ENCODE data around the gene FNDC11.

Gene FNDC11

GRCh38 chr20:63561624-63562396, 7.9 kb downstream of the FNDC11 start:
- Histone ChIP-seq H3K9me3 (ENCODE audit: insufficient read depth, low read length) (peaks cover 3% of the 10 kb centered on the region; the same call in 1 of the 2 replicates), H3K4me3 (ENCODE audit: insufficient read length, low read depth) (no peak overlapping the region), H3K27me3 (ENCODE audit: insufficient read depth, insufficient read length) (no peaks in the 10 kb centered on the region), H3K36me3 (ENCODE audit: insufficient read depth, insufficient read length, low read length) (peaks cover 80% of the 10 kb centered on the region), H3K4me1 (ENCODE audit: insufficient read depth, insufficient read length) (peaks cover 5% of the 10 kb centered on the region), H3K9ac (ENCODE audit: insufficient read length, low read depth) (no peak overlapping the region)
- DNase-seq (ENCODE audit: low read depth, low spot score) = no peak
- TF ChIP-seq YY1 (IDR thresholded peaks at IDR 0.05; ENCODE audit: insufficient read depth, insufficient read length) = no peak
- no peak for TF ChIP-seq ZNF274 (IDR thresholded peaks at IDR 0.05; ENCODE audit: low read depth, low read length)
- no peak for TF ChIP-seq SUZ12 (IDR thresholded peaks at IDR 0.05; ENCODE audit: extremely low read depth, insufficient read depth, insufficient read length)

- Histone ChIP-seq H3K36me3 (ENCODE audit: insufficient read depth, insufficient read length, low read length) (peaks cover 88% of the 10 kb centered on the region), H3K4me3 (ENCODE audit: insufficient read length, low read depth) (no peak overlapping the region), H3K9ac (ENCODE audit: insufficient read length, low read depth) (no peak overlapping the region), H3K27me3 (ENCODE audit: insufficient read depth, insufficient read length) (no peaks in the 10 kb centered on the region), H3K4me1 (ENCODE audit: insufficient read depth, insufficient read length) (no peaks in the 10 kb centered on the region), H3K9me3 (ENCODE audit: insufficient read depth, low read length) (peaks cover 3% of the 10 kb centered on the region; the same call in 1 of the 2 replicates)
- TF ChIP-seq SUZ12 (IDR thresholded peaks at IDR 0.05; ENCODE audit: extremely low read depth, insufficient read depth, insufficient read length) = no peak
- TF ChIP-seq ZNF274 (IDR thresholded peaks at IDR 0.05; ENCODE audit: low read depth, low read length) = no peak
- no peak for TF ChIP-seq YY1 (IDR thresholded peaks at IDR 0.05; ENCODE audit: insufficient read depth, insufficient read length)
- no peak for DNase-seq (ENCODE audit: low read depth, low spot score)
Observed at GRCh38 chr20:63562461-63563224, 8.7 kb downstream of the FNDC11 start.

- Histone ChIP-seq H3K4me1 (ENCODE audit: insufficient read depth, insufficient read length) (no peaks in the 10 kb centered on the region), H3K4me3 (ENCODE audit: insufficient read length, low read depth) (no peak overlapping the region), H3K9ac (ENCODE audit: insufficient read length, low read depth) (no peak overlapping the region), H3K36me3 (ENCODE audit: insufficient read depth, insufficient read length, low read length) (peaks cover 96% of the 10 kb centered on the region), H3K27me3 (ENCODE audit: insufficient read depth, insufficient read length) (no peaks in the 10 kb centered on the region), H3K9me3 (ENCODE audit: insufficient read depth, low read length) (peaks cover 3% of the 10 kb centered on the region; the same call in 1 of the 2 replicates)
- no peak for DNase-seq (ENCODE audit: low read depth, low spot score)
- TF ChIP-seq YY1 (IDR thresholded peaks at IDR 0.05; ENCODE audit: insufficient read depth, insufficient read length) = no peak
- TF ChIP-seq ZNF274 (IDR thresholded peaks at IDR 0.05; ENCODE audit: low read depth, low read length) = no peak
- no peak for TF ChIP-seq SUZ12 (IDR thresholded peaks at IDR 0.05; ENCODE audit: extremely low read depth, insufficient read depth, insufficient read length)
Observed at GRCh38 chr20:63563225-63563935, 9.4 kb downstream of the FNDC11 start.

GRCh38 chr20:63564036-63564810, 10.3 kb downstream of the FNDC11 start:
- TF ChIP-seq SUZ12 (IDR thresholded peaks at IDR 0.05; ENCODE audit: extremely low read depth, insufficient read depth, insufficient read length) = no peak
- no peak for TF ChIP-seq YY1 (IDR thresholded peaks at IDR 0.05; ENCODE audit: insufficient read depth, insufficient read length)
- no peak for TF ChIP-seq ZNF274 (IDR thresholded peaks at IDR 0.05; ENCODE audit: low read depth, low read length)
- H3K4me1 ChIP-seq (ENCODE audit: insufficient read depth, insufficient read length) = no peaks in the 10 kb centered on the region
- no peak overlapping the region for H3K4me3 ChIP-seq (ENCODE audit: insufficient read length, low read depth)
- H3K36me3 ChIP-seq (ENCODE audit: insufficient read depth, insufficient read length, low read length) = peaks cover 97% of the 10 kb centered on the region
- no peak for DNase-seq (ENCODE audit: low read depth, low spot score)
- peaks cover 3% of the 10 kb centered on the region; the same call in 1 of the 2 replicates for H3K9me3 ChIP-seq (ENCODE audit: insufficient read depth, low read length)
- no peak overlapping the region for H3K9ac ChIP-seq (ENCODE audit: insufficient read length, low read depth)
- H3K27me3 ChIP-seq (ENCODE audit: insufficient read depth, insufficient read length) = no peaks in the 10 kb centered on the region

- H3K9me3 ChIP-seq (ENCODE audit: insufficient read depth, low read length) = no peaks in the 10 kb centered on the region
- H3K9ac ChIP-seq (ENCODE audit: insufficient read length, low read depth) = peak overlapping the region; percentile 21
- TF ChIP-seq YY1 (IDR thresholded peaks at IDR 0.05; ENCODE audit: insufficient read depth, insufficient read length) = no peak
- no peak for TF ChIP-seq ZNF274 (IDR thresholded peaks at IDR 0.05; ENCODE audit: low read depth, low read length)
- TF ChIP-seq SUZ12 (IDR thresholded peaks at IDR 0.05; ENCODE audit: extremely low read depth, insufficient read depth, insufficient read length) = no peak
- no peaks in the 10 kb centered on the region for H3K27me3 ChIP-seq (ENCODE audit: insufficient read depth, insufficient read length)
- no peak for DNase-seq (ENCODE audit: low read depth, low spot score)
- peaks cover 96% of the 10 kb centered on the region for H3K36me3 ChIP-seq (ENCODE audit: insufficient read depth, insufficient read length, low read length)
- H3K4me1 ChIP-seq (ENCODE audit: insufficient read depth, insufficient read length) = no peaks in the 10 kb centered on the region
- H3K4me3 ChIP-seq (ENCODE audit: insufficient read length, low read depth) = no peak overlapping the region
Observed at GRCh38 chr20:63565021-63565698, 11.2 kb downstream of the FNDC11 start.

GRCh38 chr20:63565699-63566335, 11.9 kb downstream of the FNDC11 start:
- no peaks in the 10 kb centered on the region for H3K4me1 ChIP-seq (ENCODE audit: insufficient read depth, insufficient read length)
- H3K9me3 ChIP-seq (ENCODE audit: insufficient read depth, low read length) = no peaks in the 10 kb centered on the region
- H3K27me3 ChIP-seq (ENCODE audit: insufficient read depth, insufficient read length) = no peaks in the 10 kb centered on the region
- DNase-seq (ENCODE audit: low read depth, low spot score) = no peak
- TF ChIP-seq ZNF274 (IDR thresholded peaks at IDR 0.05; ENCODE audit: low read depth, low read length) = no peak
- no peak for TF ChIP-seq YY1 (IDR thresholded peaks at IDR 0.05; ENCODE audit: insufficient read depth, insufficient read length)
- TF ChIP-seq SUZ12 (IDR thresholded peaks at IDR 0.05; ENCODE audit: extremely low read depth, insufficient read depth, insufficient read length) = no peak
- no peak overlapping the region for H3K4me3 ChIP-seq (ENCODE audit: insufficient read length, low read depth)
- H3K9ac ChIP-seq (ENCODE audit: insufficient read length, low read depth) = peak overlapping the region; percentile 21
- H3K36me3 ChIP-seq (ENCODE audit: insufficient read depth, insufficient read length, low read length) = peaks cover 96% of the 10 kb centered on the region

Data from NT2/D1 (cell line).